K562 (cell line): Measurements from ENCODE around the gene SNX12. TPM values are rescaled to one million over a fixed set of nuclear protein-coding genes. Genes with fewer than 3 reads are reported as not detected.
"Not testable (repeated sequence)": the region's sequence is repeated elsewhere in the genome, so short reads cannot be mapped to it uniquely, and the experiment has no call there.

ENCODE experiments used
- ATAC-seq: fragments of 200-7000 bp; cut with Tn5 transposase; 3 replicates; pipeline ENCODE4 v1.9.1; 2020; ENCODE audit warnings: moderate library complexity
- BruUV-seq: library from RNA; stranded (reverse); fragments of 400-500 nt; replicated peaks from 2 replicates; lab custom pipeline; 2021; lab: Mats Ljungman, UMichigan
- CTCF ChIA-PET: fragments of 300-600 bp; formaldehyde crosslinking; extraction: SDS; loops from one replicate; lab custom pipeline; 2021; ENCODE audit warnings: low intra/inter-chr PET ratio; lab: Yijun Ruan, JAX
- POLR2A ChIA-PET: fragments of 300-600, 350-650 bp; sonication (Branson Sonifier 250); formaldehyde crosslinking; extraction: SDS; loops from one replicate; lab custom pipeline; 2021; ENCODE audit warnings: antibody characterized with exemption, inconsistent platforms; lab: Yijun Ruan, JAX
- DNase-seq, 4 experiments: peaks; one replicate each; pipeline versions ENCODE4 v3.0.0 to v3.0.0-alpha.2; 2011 to 2018; ENCODE audit warnings: low spot score in 3 of 4, mixed read lengths in 3 of 4; ENCODE audit errors: extremely low read depth in 1 of 4
- FAIRE-seq: peaks from 2 replicates; lab custom pipeline; 2011; peaks lifted over from hg19 to GRCh38; lab: Jason Lieb, UNC
- H2AFZ ChIP-seq: 2 replicates; pipeline ENCODE4 v1.6.0; 2011; ENCODE audit warnings: low read depth, low read length, control low read depth, inconsistent platforms
- H3K27ac ChIP-seq: fragments of 200-600 bp; 3 replicates; pipeline ENCODE4 v1.8.0; 2011; ENCODE audit warnings: low read depth, mild to moderate bottlenecking, control low read depth, inconsistent platforms, low read length, moderate library complexity, mixed read lengths; ENCODE audit errors: extremely low read depth
- H3K27me3 ChIP-seq, 2 experiments: fragments of 300-600 bp in 1 of 2; 2 replicates in 1 of 2; 3 replicates in 1 of 2; pipeline versions ENCODE4 v1.6.0 to v1.8.0; 2011; ENCODE audit warnings: inconsistent platforms in 2 of 2, low read length in 2 of 2, mild to moderate bottlenecking in 1 of 2, mixed read lengths in 1 of 2, moderate library complexity in 1 of 2; ENCODE audit not compliant: control insufficient read depth in 2 of 2, insufficient read depth in 2 of 2
- H3K36me3 ChIP-seq: fragments of 300-600 bp; 3 replicates; pipeline ENCODE4 v1.8.0; 2011; ENCODE audit warnings: mild to moderate bottlenecking, low read length, inconsistent platforms; ENCODE audit not compliant: control insufficient read depth, insufficient read depth
- H3K4me1 ChIP-seq, 2 experiments: fragments of 200-600 bp in 1 of 2; replicated peaks in 1 of 2; 2 replicates in 1 of 2; 3 replicates in 1 of 2; pipeline versions ENCODE4 v1.5.1 to v1.8.0; 2011; ENCODE audit warnings: inconsistent platforms in 2 of 2, low read length in 2 of 2, mild to moderate bottlenecking in 1 of 2, mixed read lengths in 1 of 2, moderate library complexity in 1 of 2; ENCODE audit not compliant: control insufficient read depth in 2 of 2, insufficient read depth in 2 of 2
- H3K4me2 ChIP-seq: 2 replicates; pipeline ENCODE4 v1.6.1; 2011; ENCODE audit warnings: low read length, control low read depth, inconsistent platforms, mixed read lengths; ENCODE audit not compliant: insufficient read depth
- H3K4me3 ChIP-seq: fragments of 200-600 bp; sonication (generic), shearing (Covaris generic); 2 replicates; pipeline ENCODE4 v1.5.1; 2016; ENCODE audit warnings: control low read depth, inconsistent platforms
- H3K79me2 ChIP-seq: fragments of 200-600 bp; 3 replicates; pipeline ENCODE4 v1.8.0; 2011; ENCODE audit warnings: low read length, inconsistent platforms; ENCODE audit not compliant: control insufficient read depth, insufficient read depth
- H3K9ac ChIP-seq, 2 experiments: 2 replicates each; pipeline versions ENCODE4 v1.6.0 to v1.6.1; 2011; ENCODE audit warnings: low read depth in 2 of 2, low read length in 2 of 2, control low read depth in 1 of 2, inconsistent platforms in 1 of 2, mild to moderate bottlenecking in 1 of 2, mixed read lengths in 1 of 2; ENCODE audit not compliant: insufficient read depth in 1 of 2
- H3K9me1 ChIP-seq: one replicate; pipeline ENCODE4 v1.6.0; 2011; ENCODE audit warnings: inconsistent platforms, mild to moderate bottlenecking, low read length, moderate library complexity; ENCODE audit not compliant: control insufficient read depth, insufficient read depth
- H3K9me3 ChIP-seq: replicated peaks from 2 replicates; pipeline ENCODE4 v1.5.1; 2011; ENCODE audit warnings: low read depth, low read length, inconsistent platforms; ENCODE audit not compliant: control insufficient read depth, insufficient read depth
- H4K20me1 ChIP-seq: replicated peaks from 2 replicates; pipeline ENCODE4 v1.6.1; 2011; ENCODE audit warnings: low read length, inconsistent platforms, mixed read lengths; ENCODE audit not compliant: control insufficient read depth, insufficient read depth
- AFF4 ChIP-seq: sonication (generic); formaldehyde crosslinking; IDR thresholded peaks from 2 replicates; pipeline ENCODE4 v1.8.0; 2023; ENCODE audit warnings: mild to moderate bottlenecking, missing genetic modification reagents
- E2F3 ChIP-seq: fragments of 250-450 bp; sonication (Bioruptor Pico); IDR thresholded peaks from 2 replicates; pipeline ENCODE4 v1.4.0; 2020; ENCODE audit warnings: mild to moderate bottlenecking
- E4F1 ChIP-seq: fragments of 250-450 bp; sonication (Bioruptor Pico); IDR thresholded peaks from 2 replicates; pipeline ENCODE4 v1.5.0; 2021; ENCODE audit warnings: mild to moderate bottlenecking, borderline replicate concordance
- ETV6 ChIP-seq, 3 experiments: fragments of 150-350 bp in 1 of 3; sonication (generic) in 1 of 3; formaldehyde crosslinking in 1 of 3; IDR thresholded peaks; 2 replicates each; pipeline versions ENCODE4 v1.6.1 to v1.8.0; 2014 to 2022; ENCODE audit warnings: borderline replicate concordance in 2 of 3, low read depth in 2 of 3, antibody characterized with exemption in 1 of 3, low read length in 1 of 3, mild to moderate bottlenecking in 1 of 3, missing genetic modification reagents in 1 of 3
- FOSL1 ChIP-seq: fragments of 200-800 bp; sonication (Bioruptor generic); conservative IDR thresholded peaks from 2 replicates; pipeline ENCODE4 v1.6.1; 2016; ENCODE audit warnings: missing genetic modification characterization, missing compliant biosample characterization
- HNRNPL ChIP-seq: fragments of 200-400 bp; formaldehyde crosslinking; IDR thresholded peaks from 2 replicates; pipeline ENCODE4 v1.6.1; 2017; ENCODE audit warnings: low read depth, mild to moderate bottlenecking, low read length
- NUFIP1 ChIP-seq: fragments of 450-650 bp; IDR thresholded peaks from 2 replicates; pipeline ENCODE4 v1.6.1; 2018; ENCODE audit not compliant: partially characterized antibody
- SREBF1 ChIP-seq: fragments of 150-350 bp; IDR thresholded peaks from 2 replicates; pipeline ENCODE4 v1.6.1; 2014; ENCODE audit warnings: antibody characterized with exemption, low read depth, low read length, borderline replicate concordance
- ZNF140 ChIP-seq: fragments of 250-450 bp; sonication (Bioruptor Pico); IDR thresholded peaks from 2 replicates; pipeline ENCODE4 v1.8.0; 2021; ENCODE audit warnings: moderate library complexity, mild to moderate bottlenecking, inconsistent platforms
- ZNF584 ChIP-seq: fragments of 200-800 bp; sonication (Bioruptor generic); IDR thresholded peaks from 2 replicates; pipeline ENCODE4 v1.6.1; 2016; ENCODE audit warnings: low read depth, mild to moderate bottlenecking, missing genetic modification characterization, missing compliant biosample characterization
- WGBS: fragments of 100-300 bp; shearing (Covaris generic); methylation state at CpG from one replicate; pipeline ENCODE4 v1.1.6; 2016; ENCODE audit warnings: low coverage, mixed read lengths; ENCODE audit not compliant: insufficient coverage; ENCODE audit errors: missing lambda C conversion rate; 5-methylcytosine and 5-hydroxymethylcytosine counted together
- in situ Hi-C: fragments of 300-500 bp; cut with MboI; formaldehyde crosslinking; loops from 4 replicates; pipeline ENCODE4 v1.15.0; 2018; ENCODE audit warnings: inconsistent platforms, mixed read lengths
- intact Hi-C: fragments of 100-400 bp; cut with micrococcal nuclease; formaldehyde crosslinking; loops from 2 replicates; pipeline ENCODE4 v1.14.2; 2022
- polyA plus RNA-seq, 8 experiments: library from polyadenylated mRNA; depleted of rRNA in 4 of 8; stranded (reverse) in 5 of 8; unstranded in 3 of 8; fragments of >200 nt; fragmentation: Nextera tagmentation in 2 of 8; fragmentation: Illumina TruSeq in 1 of 8; extraction: Ambion mirVana in 2 of 8; extraction: Trizol in 1 of 8; gene quantifications; 2 replicates each; pipeline versions ENCODE4 v1.2.1 to v1.2.3, GENCODE V29; 2011 to 2014; ENCODE audit warnings: inconsistent platforms in 1 of 8, missing spikeins in 1 of 8
- total RNA-seq, 7 experiments: library from RNA; depleted of rRNA in 6 of 7; stranded (reverse); fragments of >200 nt in 6 of 7; fragmentation: Illumina TruSeq in 2 of 7; extraction: Trizol in 2 of 7; gene quantifications; 2 replicates each; pipeline versions ENCODE4 v1.2.1 to v1.2.3, GENCODE V29; 2011 to 2021; ENCODE audit warnings: low replicate concordance in 1 of 7
- TF ChIP-seq, protein P1 (sequence below): fragments of 450-650 bp; IDR thresholded peaks from 2 replicates; pipeline ENCODE4 v1.6.1; 2016; ENCODE audit warnings: antibody characterized with exemption

Gene SNX12
- total and polyA plus RNA-seq, 9 of the 15 experiments (the other 6 are each of a cell fraction or from before 2014, with no cell fraction given) = 12.7 to 50.3 (median 37.1) TPM

- TF ChIP-seq ZNF584 (CRISPR knock-in tag) (no peak), NUFIP1 (no peak), E4F1 (CRISPR knock-in tag) (no peak), AFF4 (CRISPR knock-in tag) (no peak), HNRNPL (no peak), SREBF1 (no peak), ETV6 (IDR thresholded peaks at IDR 0.05; ENCODE audit: borderline replicate concordance in 1 of 2, low read depth in 2 of 2, low read length in 1 of 2) (no peak), ETV6 (CRISPR knock-in tag; IDR thresholded peaks at IDR 0.05; ENCODE audit: borderline replicate concordance) (no peak), E2F3 (CRISPR knock-in tag) (no peak), ZNF140 (CRISPR knock-in tag) (no peak), FOSL1 (tag) (no peak)
- TF ChIP-seq, protein P1, sequence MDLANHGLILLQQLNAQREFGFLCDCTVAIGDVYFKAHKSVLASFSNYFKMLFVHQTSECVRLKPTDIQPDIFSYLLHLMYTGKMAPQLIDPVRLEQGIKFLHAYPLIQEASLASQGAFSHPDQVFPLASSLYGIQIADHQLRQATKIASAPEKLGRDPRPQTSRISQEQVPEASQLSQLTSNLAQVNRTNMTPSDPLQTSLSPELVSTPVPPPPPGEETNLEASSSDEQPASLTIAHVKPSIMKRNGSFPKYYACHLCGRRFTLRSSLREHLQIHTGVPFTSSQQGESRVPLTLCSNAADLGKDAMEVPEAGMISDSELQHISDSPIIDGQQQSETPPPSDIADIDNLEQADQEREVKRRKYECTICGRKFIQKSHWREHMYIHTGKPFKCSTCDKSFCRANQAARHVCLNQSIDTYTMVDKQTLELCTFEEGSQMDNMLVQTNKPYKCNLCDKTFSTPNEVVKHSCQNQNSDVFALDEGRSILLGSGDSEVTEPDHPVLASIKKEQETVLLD = no peak
Observed at GRCh38 chrX:71052721-71053120, 15.4 kb downstream of the SNX12 start (continued).

GRCh38 chrX:71047891-71048290 is 20.2 kb downstream of the SNX12 start:
- H3K9me1 ChIP-seq, H3K27me3 ChIP-seq, H3K36me3 ChIP-seq, H3K4me1 ChIP-seq, CTCF ChIA-PET, H3K4me2 ChIP-seq, H3K27ac ChIP-seq, H2AFZ ChIP-seq, in situ Hi-C loops, POLR2A ChIA-PET, H3K9me3 ChIP-seq, H4K20me1 ChIP-seq, H3K4me3 ChIP-seq, intact Hi-C loops, H3K79me2 ChIP-seq, ATAC-seq, BruUV-seq, DNase-seq, FAIRE-seq, H3K9ac ChIP-seq: not testable (repeated sequence)
- WGBS = 90% methylated on average over 2 of the region's 8 CpGs
